ENCODE data around the gene SSR4.

The SSR4 gene

GRCh38 chrX:153845195-153845594 lies 50.7 kb downstream of the SSR4 start:
- TF ChIP-seq POLR2A (IDR thresholded peaks at IDR 0.05; ENCODE audit: extremely low read depth, insufficient read length) (no peak), CTCF (IDR thresholded peaks at IDR 0.05; ENCODE audit: low read depth, low read length) (no peak), MYC (IDR thresholded peaks at IDR 0.05; ENCODE audit: low read depth, low read length) (no peak), MAX (IDR thresholded peaks at IDR 0.05; ENCODE audit: low read depth, low read length) (no peak)
- H3K4me3 ChIP-seq (ENCODE audit: low read depth, low read length): no peak overlapping the region
- DNase-seq (ENCODE audit: low read depth): peak; percentile 21

GRCh38 chrX:153845842-153846241 lies 51.4 kb downstream of the SSR4 start:
- H3K4me3 ChIP-seq (ENCODE audit: low read depth, low read length): no peak overlapping the region
- no peak for DNase-seq (ENCODE audit: low read depth)
- no peak for TF ChIP-seq MYC (IDR thresholded peaks at IDR 0.05; ENCODE audit: low read depth, low read length)
- no peak for TF ChIP-seq MAX (IDR thresholded peaks at IDR 0.05; ENCODE audit: low read depth, low read length)
- TF ChIP-seq CTCF (IDR thresholded peaks at IDR 0.05; ENCODE audit: low read depth, low read length): no peak
- no peak for TF ChIP-seq POLR2A (IDR thresholded peaks at IDR 0.05; ENCODE audit: extremely low read depth, insufficient read length)
